Small intestine (tissue), 7 donors: Measurements from ENCODE around the gene LRAT. TPM values are rescaled to one million over a fixed set of nuclear protein-coding genes. Genes with fewer than 3 reads are reported as not detected.

ENCODE experiments used
- DNase-seq, 2 donors: peaks; one replicate each; pipeline versions ENCODE4 v3.0.0 to v3.0.0-alpha.2; 2013
- FAIRE-seq: peaks from 2 replicates; lab custom pipeline; 2012; peaks lifted over from hg19 to GRCh38; lab: Jason Lieb, UNC
- H3K27ac ChIP-seq, 3 donors: one replicate each; pipeline ENCODE4 v1.5.1; 2013; ENCODE audit warnings: low read length in 2 of 3, mild to moderate bottlenecking in 2 of 3, control low read depth in 1 of 3, inconsistent platforms in 1 of 3, low read depth in 1 of 3, moderate library complexity in 1 of 3
- H3K27me3 ChIP-seq, 3 donors: one replicate each; pipeline ENCODE4 v1.6.1; 2013; ENCODE audit warnings: low read length in 3 of 3, inconsistent platforms in 1 of 3; ENCODE audit not compliant: control insufficient read depth in 3 of 3, insufficient read depth in 3 of 3
- H3K36me3 ChIP-seq, 3 donors: one replicate each; pipeline ENCODE4 v1.6.1; 2013; ENCODE audit warnings: low read length in 3 of 3, inconsistent platforms in 1 of 3, low read depth in 1 of 3, mild to moderate bottlenecking in 1 of 3, moderate library complexity in 1 of 3; ENCODE audit not compliant: control insufficient read depth in 3 of 3, insufficient read depth in 2 of 3
- H3K4me1 ChIP-seq, 3 donors: one replicate each; pipeline ENCODE4 v1.6.1; 2013; ENCODE audit warnings: low read length in 2 of 3, inconsistent platforms in 1 of 3, low read depth in 1 of 3, mild to moderate bottlenecking in 1 of 3, moderate library complexity in 1 of 3; ENCODE audit not compliant: control insufficient read depth in 3 of 3, insufficient read depth in 2 of 3
- H3K4me3 ChIP-seq, 3 donors: one replicate each; pipeline ENCODE4 v1.5.1; 2013; ENCODE audit warnings: low read length in 3 of 3, control low read depth in 1 of 3, inconsistent platforms in 1 of 3, low read depth in 1 of 3, mild to moderate bottlenecking in 1 of 3, moderate library complexity in 1 of 3
- H3K9me3 ChIP-seq, 2 donors: one replicate each; pipeline ENCODE4 v1.6.1; 2013; ENCODE audit warnings: low read depth in 1 of 2, low read length in 1 of 2; ENCODE audit not compliant: control insufficient read depth in 2 of 2, insufficient read depth in 1 of 2
- WGBS, 3 donors: extraction: QIAGEN DNeasy Blood & Tissue Kit; methylation state at CpG; one replicate each; pipeline ENCODE4 v1.1.7; 2013; 5-methylcytosine and 5-hydroxymethylcytosine counted together
- polyA plus RNA-seq, 4 donors: library from polyadenylated mRNA; stranded (reverse) in 3 of 4; unstranded in 1 of 4; fragments of 200-250 nt in 3 of 4; fragments of 120-200 nt in 1 of 4; gene quantifications; one replicate each; pipeline versions ENCODE4 v1.2.1 to v1.2.3, GENCODE V29; 2013
- donor health status: healthy with polysubstance abuse.
- donor health status: control.
- donor health status: control.
- donor health status: Bipolar disorder and iron deficiency.
- donor health status: healthy.

LRAT gene
- polyA plus RNA-seq, 4 donors = 1.2 to 10.5 (median 5.5) TPM

GRCh38 chr4:154781126-154781982 is 37.6 kb downstream of the LRAT start, which contains the start of gene RBM46:
TSS of gene RBM46 (plus strand) at chr4:154781272. CDS start at chr4:154796753, 15,481 bp downstream.
- H3K27me3 ChIP-seq = peaks cover 0 to 8% (median 0%) of the 10 kb centered on the region in 3 donors
- DNase-seq (no peak), FAIRE-seq (no peak)
- 74 to 89% (median 81%) methylated on average over 72 to 76 of the region's 76 CpGs for WGBS, 3 donors
- no peaks in the 10 kb centered on the region for H3K9me3 ChIP-seq
- no peaks in the 10 kb centered on the region for H3K4me1 ChIP-seq
- no peak within 1 kb of the TSS for H3K27ac ChIP-seq
- no peak within 1 kb of the TSS for H3K4me3 ChIP-seq
- H3K36me3 ChIP-seq = no peaks in the 10 kb centered on the region

DNA sequence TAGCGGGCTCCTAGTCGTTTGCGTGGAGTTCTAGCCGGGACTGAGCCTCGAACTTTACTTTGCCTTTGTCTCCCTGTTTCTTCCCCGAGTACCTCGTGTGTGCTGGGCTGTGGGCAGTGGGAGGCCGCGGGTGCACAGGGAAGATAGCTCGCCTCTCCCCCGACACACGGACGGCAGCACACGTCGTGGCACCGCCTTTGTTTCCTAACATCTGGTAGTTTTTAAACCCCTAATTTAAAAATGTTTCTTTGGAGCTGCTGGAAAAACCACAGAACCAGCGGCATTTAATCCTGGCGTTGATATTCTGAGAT is 38.1 kb downstream of the LRAT start:
- DNase-seq (no peak), FAIRE-seq (no peak)
- WGBS, 3 donors = 83 to 89% (median 84%) methylated on average over 18 of the region's 18 CpGs
- Histone ChIP-seq H3K4me3 (no peak overlapping the region), H3K9me3 (no peaks in the 10 kb centered on the region), H3K27me3 (peaks cover 0 to 8% (median 0%) of the 10 kb centered on the region in 3 donors), H3K27ac (no peak overlapping the region), H3K36me3 (no peaks in the 10 kb centered on the region), H3K4me1 (no peaks in the 10 kb centered on the region)

Other genes with a start within 250 kb of the LRAT start
- 10 to 100 TPM; 41.8 to 77.2 (median 45.7) TPM for gene PLRG1, start 193.6 kb upstream of the LRAT start, polyA plus RNA-seq
- gene FGB, start 181.0 kb upstream of the LRAT start, polyA plus RNA-seq = 100 to 1,000 TPM in 1 of 4 donors, under 1 TPM in 1, not detected in 2; 0.34 to 282 TPM
- 10 to 100 TPM in 1 of 4 donors, under 1 TPM in 1, not detected in 2; 0.36 to 24.6 TPM for gene FGA, start 153.3 kb upstream of the LRAT start, polyA plus RNA-seq
- gene FGG, start 131.3 kb upstream of the LRAT start, polyA plus RNA-seq = 100 to 1,000 TPM in 1 of 4 donors, under 1 TPM in 1, not detected in 2; 0.42 to 143 TPM
- gene RBM46, start 37.3 kb downstream of the LRAT start, polyA plus RNA-seq = under 1 TPM in 2 of 4 donors, not detected in 2; 0.01 to 0.07 TPM